H1 (cell line): ENCODE results near the gene TEX264. TPM values are rescaled to one million over a fixed set of nuclear protein-coding genes. Genes with fewer than 3 reads are reported as not detected.

ENCODE experiments used
- CHD2 ChIP-seq: IDR thresholded peaks from 2 replicates; pipeline ENCODE4 v1.6.1; 2012; ENCODE audit warnings: low read length, improper control_type of control experiment
- CHD7 ChIP-seq: fragments of 300-600 bp; sonication (generic); IDR thresholded peaks from 2 replicates; pipeline ENCODE4 v1.7.1; 2012; ENCODE audit warnings: low read length, moderate library complexity, mild to moderate bottlenecking, inconsistent platforms; ENCODE audit not compliant: insufficient replicate concordance
- POLR2AphosphoS5 ChIP-seq: IDR thresholded peaks from 2 replicates; pipeline ENCODE4 v1.6.1; 2011; ENCODE audit warnings: low read depth, low read length
- TAF7 ChIP-seq: optimal IDR thresholded peaks from 2 replicates; pipeline ENCODE3; 2011; ENCODE audit warnings: low read depth, mild to moderate bottlenecking, inconsistent platforms, low read length, moderate library complexity, borderline replicate concordance
- TBP ChIP-seq: IDR thresholded peaks from 2 replicates; pipeline ENCODE4 v1.6.1; 2011; ENCODE audit warnings: low read depth, low read length, improper control_type of control experiment
- YY1 ChIP-seq: IDR thresholded peaks from 2 replicates; pipeline ENCODE4 v1.6.1; 2011; ENCODE audit warnings: low read depth, mild to moderate bottlenecking, low read length
- polyA plus RNA-seq, 7 experiments: library from polyadenylated mRNA; depleted of rRNA in 3 of 7; stranded (reverse) in 5 of 7; unstranded in 2 of 7; fragments of >200 nt in 5 of 7; fragments of 200-250 nt in 2 of 7; gene quantifications; 1 replicate in 5 of 7; 2 replicates in 1 of 7; 4 replicates in 1 of 7; pipeline versions ENCODE4 v1.2.1 to v1.2.3, GENCODE V29; 2011 to 2013; ENCODE audit warnings: missing spikeins in 2 of 7, mixed read lengths in 2 of 7
- total RNA-seq: library from RNA; stranded (reverse); fragmentation: NEBNext Ultra II Directional; extraction: Animal tissue kit (Norgen Biotek cat#: 25700); gene quantifications from 2 replicates; pipeline ENCODE4 v1.2.1, GENCODE V29; 2021
- TF ChIP-seq, protein P1 (sequence below): IDR thresholded peaks from 2 replicates; pipeline ENCODE4 v1.6.1; 2012; ENCODE audit warnings: inconsistent platforms

TEX264 gene
- total and polyA plus RNA-seq, 2 of the 8 experiments (the other 6 are each of a cell fraction or from before 2014, with no cell fraction given): 11.2 to 35.6 TPM

DNA sequence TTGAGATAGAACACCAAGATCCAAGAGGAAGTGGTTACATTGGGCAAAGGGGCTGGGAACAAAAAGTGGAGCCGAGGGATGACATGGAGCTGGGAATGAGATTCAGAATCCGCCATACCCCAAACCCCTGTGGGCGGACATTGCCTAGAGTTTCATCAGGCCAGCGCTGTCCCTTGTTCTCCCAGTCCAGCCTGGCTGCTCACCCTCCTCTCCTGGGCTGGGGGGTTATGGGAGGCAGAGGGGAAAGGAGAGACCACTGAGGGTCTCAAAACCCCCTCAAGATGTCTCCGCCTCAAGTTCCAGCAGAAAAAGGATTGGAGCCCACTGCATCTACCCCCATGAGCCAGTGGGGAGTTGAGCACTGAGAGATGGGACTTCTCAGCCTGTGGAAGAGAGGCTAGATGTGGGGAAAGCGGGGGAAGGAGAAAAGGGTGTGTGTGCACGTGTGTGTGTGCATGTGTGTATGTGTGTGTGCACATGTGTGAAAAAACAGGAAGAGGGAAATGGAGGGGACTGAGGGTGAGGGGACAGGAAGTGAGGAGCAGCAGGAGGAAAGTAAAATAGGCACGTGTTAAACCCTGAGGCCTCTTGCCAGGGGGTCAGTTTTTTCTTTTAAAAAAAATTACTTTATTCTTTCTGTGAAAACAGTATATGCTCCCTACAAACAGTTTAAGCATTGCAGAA, 50.2 kb downstream of the TEX264 start (continued):
- no peak for TF ChIP-seq YY1
- no peak for TF ChIP-seq CHD7
- TF ChIP-seq, protein P1, sequence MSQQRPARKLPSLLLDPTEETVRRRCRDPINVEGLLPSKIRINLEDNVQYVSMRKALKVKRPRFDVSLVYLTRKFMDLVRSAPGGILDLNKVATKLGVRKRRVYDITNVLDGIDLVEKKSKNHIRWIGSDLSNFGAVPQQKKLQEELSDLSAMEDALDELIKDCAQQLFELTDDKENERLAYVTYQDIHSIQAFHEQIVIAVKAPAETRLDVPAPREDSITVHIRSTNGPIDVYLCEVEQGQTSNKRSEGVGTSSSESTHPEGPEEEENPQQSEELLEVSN: no peak
- no peak for TF ChIP-seq TBP
- TF ChIP-seq TAF7: no peak
- no peak for TF ChIP-seq CHD2
- TF ChIP-seq POLR2AphosphoS5: no peak
